ENCODE measurements around the gene ZNF70.

DNA sequence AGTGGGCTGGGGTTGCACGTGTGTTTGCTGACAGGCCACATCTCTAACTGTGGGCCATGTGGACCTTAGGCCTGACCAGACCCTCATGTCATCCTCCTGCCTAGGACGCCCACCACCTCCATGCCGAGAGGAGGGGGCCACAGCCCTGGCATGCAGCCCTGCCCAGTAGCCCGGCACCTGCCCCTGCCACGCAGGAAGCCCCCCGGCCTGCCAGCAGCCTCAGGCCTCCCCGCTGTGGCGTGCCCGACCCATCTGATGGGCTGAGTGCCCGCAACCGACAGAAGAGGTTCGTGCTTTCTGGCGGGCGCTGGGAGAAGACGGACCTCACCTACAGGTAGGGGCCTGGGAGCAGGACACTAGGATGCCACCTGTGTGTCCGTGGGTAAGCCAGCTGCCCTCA, 28.2 kb upstream of the ZNF70 start:
- TF ChIP-seq CTCF (IDR thresholded peaks at IDR 0.05 in 2 of 3, conservative IDR thresholded peaks at IDR 0.05 in 1 of 3; ENCODE audit: borderline replicate concordance in 1 of 3, insufficient read depth in 1 of 3, low read depth in 2 of 3, low read length in 2 of 3) (no peak), SP1 (IDR thresholded peaks at IDR 0.05; ENCODE audit: low read depth) (no peak), ZNF274 (IDR thresholded peaks at IDR 0.05; ENCODE audit: low read depth, low read length) (no peak), CEBPB (IDR thresholded peaks at IDR 0.05; ENCODE audit: low read depth) (no peak), SIN3A (IDR thresholded peaks at IDR 0.05; ENCODE audit: low read depth) (no peak), ZBTB33 (IDR thresholded peaks at IDR 0.05; ENCODE audit: extremely low read depth, insufficient replicate concordance, low read length) (no peak), RAD21 (IDR thresholded peaks at IDR 0.05; ENCODE audit: low read depth) (no peak), EZH2 (IDR thresholded peaks at IDR 0.05) (no peak), POLR2AphosphoS5 (IDR thresholded peaks at IDR 0.05; ENCODE audit: low read depth, low read length) (no peak), POLR2A (IDR thresholded peaks at IDR 0.05; ENCODE audit: borderline replicate concordance, extremely low read depth, insufficient read depth, insufficient read length) (no peak)
- TF ChIP-seq, protein P1, sequence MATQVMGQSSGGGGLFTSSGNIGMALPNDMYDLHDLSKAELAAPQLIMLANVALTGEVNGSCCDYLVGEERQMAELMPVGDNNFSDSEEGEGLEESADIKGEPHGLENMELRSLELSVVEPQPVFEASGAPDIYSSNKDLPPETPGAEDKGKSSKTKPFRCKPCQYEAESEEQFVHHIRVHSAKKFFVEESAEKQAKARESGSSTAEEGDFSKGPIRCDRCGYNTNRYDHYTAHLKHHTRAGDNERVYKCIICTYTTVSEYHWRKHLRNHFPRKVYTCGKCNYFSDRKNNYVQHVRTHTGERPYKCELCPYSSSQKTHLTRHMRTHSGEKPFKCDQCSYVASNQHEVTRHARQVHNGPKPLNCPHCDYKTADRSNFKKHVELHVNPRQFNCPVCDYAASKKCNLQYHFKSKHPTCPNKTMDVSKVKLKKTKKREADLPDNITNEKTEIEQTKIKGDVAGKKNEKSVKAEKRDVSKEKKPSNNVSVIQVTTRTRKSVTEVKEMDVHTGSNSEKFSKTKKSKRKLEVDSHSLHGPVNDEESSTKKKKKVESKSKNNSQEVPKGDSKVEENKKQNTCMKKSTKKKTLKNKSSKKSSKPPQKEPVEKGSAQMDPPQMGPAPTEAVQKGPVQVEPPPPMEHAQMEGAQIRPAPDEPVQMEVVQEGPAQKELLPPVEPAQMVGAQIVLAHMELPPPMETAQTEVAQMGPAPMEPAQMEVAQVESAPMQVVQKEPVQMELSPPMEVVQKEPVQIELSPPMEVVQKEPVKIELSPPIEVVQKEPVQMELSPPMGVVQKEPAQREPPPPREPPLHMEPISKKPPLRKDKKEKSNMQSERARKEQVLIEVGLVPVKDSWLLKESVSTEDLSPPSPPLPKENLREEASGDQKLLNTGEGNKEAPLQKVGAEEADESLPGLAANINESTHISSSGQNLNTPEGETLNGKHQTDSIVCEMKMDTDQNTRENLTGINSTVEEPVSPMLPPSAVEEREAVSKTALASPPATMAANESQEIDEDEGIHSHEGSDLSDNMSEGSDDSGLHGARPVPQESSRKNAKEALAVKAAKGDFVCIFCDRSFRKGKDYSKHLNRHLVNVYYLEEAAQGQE (IDR thresholded peaks at IDR 0.05; ENCODE audit: low read depth) = no peak
